Stimulated activated CD4-positive, alpha-beta T cell treated with anti-CD3 and anti-CD28 coated beads, Interleukin-1b, Interleukin-23, amount 100 ng/mL, for 24 hours (primary cell): ENCODE results near the gene RTKN.

Experiments used
- DNase-seq, 4 experiments: peaks; one replicate each; pipeline ENCODE4 v3.0.0-alpha.2; 2020; ENCODE audit warnings: low read depth in 4 of 4, low spot score in 1 of 4

Gene RTKN

GRCh38 chr2:74381751-74382150 is 60.0 kb downstream of the RTKN start:
- DNase-seq: no peak

GRCh38 chr2:74379851-74380789 is 61.6 kb downstream of the RTKN start, which contains the start of gene DCTN1:
Gene DCTN1 (minus strand): TSS chr2:74380311. CDS start chr2:74380037, 274 bp downstream.
- no peak for DNase-seq

GRCh38 chr2:74378007-74378406 is 63.7 kb downstream of the RTKN start:
- no peak for DNase-seq

- no peak for DNase-seq
Measured at GRCh38 chr2:74375838-74376237, 65.9 kb downstream of the RTKN start.
